ENCODE data around the gene SYCP2.

Gene SYCP2

DNA sequence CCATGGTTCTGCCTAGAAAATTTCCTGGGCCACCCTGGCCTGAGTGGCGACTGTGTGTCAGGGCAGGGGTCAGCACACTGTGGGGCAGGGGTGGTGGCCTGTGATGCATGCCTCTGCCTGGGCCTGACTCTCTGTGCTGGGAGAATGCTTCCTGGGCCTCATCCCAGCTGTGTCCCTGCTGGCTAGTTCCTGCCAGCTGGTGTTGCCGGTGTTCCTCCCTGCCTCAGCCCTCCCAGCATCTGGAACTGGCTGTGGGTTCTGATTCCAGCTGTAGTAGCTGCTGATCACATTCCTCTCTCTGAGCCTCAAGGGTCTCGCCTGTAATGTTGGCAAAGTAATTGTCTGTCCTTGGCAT, 101.5 kb downstream of the SYCP2 start:
- DNase-seq (ENCODE audit: low spot score) = no peak
- POLR2A ChIA-PET (ENCODE audit: low non-redundant PET) = no interaction called here
- CTCF ChIA-PET = interaction anchor here (0.6 to 2.1 kb wide), 4 partner anchors 18 to 48 kb away, joined by 3 to 8 read pairs (median 3); no protein-coding TSS in a partner anchor

DNA sequence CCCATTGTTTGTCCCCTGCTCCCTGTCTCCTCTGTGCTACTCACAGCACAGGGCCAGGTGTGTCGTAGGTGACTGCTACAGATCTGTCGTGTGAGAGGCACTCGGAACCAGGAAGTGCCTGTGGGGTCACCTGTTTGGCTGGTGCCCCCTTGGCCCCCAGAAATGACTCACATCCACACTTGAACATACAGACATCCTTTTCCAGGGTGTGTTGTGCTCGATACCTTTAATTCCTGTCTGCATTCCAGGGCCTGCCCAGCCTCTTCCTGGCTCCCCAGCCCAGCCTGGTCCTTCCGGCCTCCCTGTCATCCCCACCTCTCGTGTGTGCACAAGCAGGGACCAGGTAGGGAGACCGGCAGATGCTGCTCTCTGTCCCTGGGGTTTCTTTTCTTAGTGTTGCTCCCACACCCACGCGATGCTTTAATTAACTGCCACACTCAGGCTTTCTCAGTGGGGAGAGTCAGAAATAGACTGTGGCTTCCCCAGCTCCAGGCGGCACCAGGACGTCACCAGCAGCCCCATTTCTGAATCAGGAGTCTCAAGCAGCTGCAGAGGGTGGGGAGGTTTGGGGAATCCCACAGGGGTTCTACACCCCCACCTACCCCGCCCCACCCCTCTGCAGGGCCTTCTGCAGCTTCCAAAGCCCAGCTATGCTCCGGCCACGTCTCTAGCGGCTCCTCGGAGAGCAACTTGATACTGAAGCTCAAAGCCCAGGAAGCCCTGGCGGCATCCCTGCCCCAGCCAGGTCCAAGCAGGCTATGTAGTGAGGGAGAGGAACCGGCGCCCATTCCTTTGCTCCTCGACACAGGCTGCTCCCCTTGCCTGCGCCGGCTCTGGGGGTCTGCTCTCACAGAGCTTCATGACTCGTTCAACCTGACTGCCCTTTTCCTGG, 102.2 kb downstream of the SYCP2 start:
- POLR2A ChIA-PET (ENCODE audit: low non-redundant PET) = no interaction called here
- TF ChIP-seq, protein P1, sequence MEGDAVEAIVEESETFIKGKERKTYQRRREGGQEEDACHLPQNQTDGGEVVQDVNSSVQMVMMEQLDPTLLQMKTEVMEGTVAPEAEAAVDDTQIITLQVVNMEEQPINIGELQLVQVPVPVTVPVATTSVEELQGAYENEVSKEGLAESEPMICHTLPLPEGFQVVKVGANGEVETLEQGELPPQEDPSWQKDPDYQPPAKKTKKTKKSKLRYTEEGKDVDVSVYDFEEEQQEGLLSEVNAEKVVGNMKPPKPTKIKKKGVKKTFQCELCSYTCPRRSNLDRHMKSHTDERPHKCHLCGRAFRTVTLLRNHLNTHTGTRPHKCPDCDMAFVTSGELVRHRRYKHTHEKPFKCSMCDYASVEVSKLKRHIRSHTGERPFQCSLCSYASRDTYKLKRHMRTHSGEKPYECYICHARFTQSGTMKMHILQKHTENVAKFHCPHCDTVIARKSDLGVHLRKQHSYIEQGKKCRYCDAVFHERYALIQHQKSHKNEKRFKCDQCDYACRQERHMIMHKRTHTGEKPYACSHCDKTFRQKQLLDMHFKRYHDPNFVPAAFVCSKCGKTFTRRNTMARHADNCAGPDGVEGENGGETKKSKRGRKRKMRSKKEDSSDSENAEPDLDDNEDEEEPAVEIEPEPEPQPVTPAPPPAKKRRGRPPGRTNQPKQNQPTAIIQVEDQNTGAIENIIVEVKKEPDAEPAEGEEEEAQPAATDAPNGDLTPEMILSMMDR (conservative IDR thresholded peaks at IDR 0.05; ENCODE audit: low read depth) = no peak
- DNase-seq (ENCODE audit: low spot score) = peak; percentile 87
- peak overlapping the region; percentile 93 for H3K27ac ChIP-seq
- CTCF ChIA-PET = interaction anchor here (0.5 to 2.1 kb wide), 5 partner anchors 8 to 1182 kb away, joined by 3 to 8 read pairs (median 3); no protein-coding TSS in a partner anchor

More for the DNA sequence above, 101.5 kb downstream of the SYCP2 start:
- peak overlapping the region; percentile 93 for H3K27ac ChIP-seq
- TF ChIP-seq, protein P1 (conservative IDR thresholded peaks at IDR 0.05; ENCODE audit: low read depth) = no peak

DNA sequence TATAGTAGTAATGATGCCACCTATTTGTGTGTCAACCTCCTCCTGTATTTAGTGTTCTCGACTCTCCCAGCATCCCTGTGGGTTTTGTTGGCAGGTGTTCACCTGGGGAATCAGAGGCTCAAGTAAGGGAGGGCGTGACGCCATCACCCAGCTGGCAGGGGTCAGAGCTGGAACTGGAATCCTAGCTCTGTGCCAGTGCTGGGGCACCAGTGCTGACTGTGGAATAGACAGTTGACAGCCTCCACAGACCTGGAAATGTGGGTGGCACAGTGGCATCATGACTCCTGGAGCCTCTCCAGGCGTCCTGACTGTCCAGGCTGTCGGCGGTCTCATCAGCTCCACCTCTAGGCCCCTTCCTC, 102.8 kb downstream of the SYCP2 start:
- H3K27ac ChIP-seq = peak overlapping the region; percentile 93
- TF ChIP-seq, protein P1 (conservative IDR thresholded peaks at IDR 0.05; ENCODE audit: low read depth) = no peak
- no peak for DNase-seq (ENCODE audit: low spot score)
- POLR2A ChIA-PET (ENCODE audit: low non-redundant PET) = no interaction called here
- CTCF ChIA-PET = interaction anchor here (0.5 to 2.1 kb wide), 3 partner anchors 8 to 1182 kb away, joined by 3 to 8 read pairs (median 4); no protein-coding TSS in a partner anchor

DNA sequence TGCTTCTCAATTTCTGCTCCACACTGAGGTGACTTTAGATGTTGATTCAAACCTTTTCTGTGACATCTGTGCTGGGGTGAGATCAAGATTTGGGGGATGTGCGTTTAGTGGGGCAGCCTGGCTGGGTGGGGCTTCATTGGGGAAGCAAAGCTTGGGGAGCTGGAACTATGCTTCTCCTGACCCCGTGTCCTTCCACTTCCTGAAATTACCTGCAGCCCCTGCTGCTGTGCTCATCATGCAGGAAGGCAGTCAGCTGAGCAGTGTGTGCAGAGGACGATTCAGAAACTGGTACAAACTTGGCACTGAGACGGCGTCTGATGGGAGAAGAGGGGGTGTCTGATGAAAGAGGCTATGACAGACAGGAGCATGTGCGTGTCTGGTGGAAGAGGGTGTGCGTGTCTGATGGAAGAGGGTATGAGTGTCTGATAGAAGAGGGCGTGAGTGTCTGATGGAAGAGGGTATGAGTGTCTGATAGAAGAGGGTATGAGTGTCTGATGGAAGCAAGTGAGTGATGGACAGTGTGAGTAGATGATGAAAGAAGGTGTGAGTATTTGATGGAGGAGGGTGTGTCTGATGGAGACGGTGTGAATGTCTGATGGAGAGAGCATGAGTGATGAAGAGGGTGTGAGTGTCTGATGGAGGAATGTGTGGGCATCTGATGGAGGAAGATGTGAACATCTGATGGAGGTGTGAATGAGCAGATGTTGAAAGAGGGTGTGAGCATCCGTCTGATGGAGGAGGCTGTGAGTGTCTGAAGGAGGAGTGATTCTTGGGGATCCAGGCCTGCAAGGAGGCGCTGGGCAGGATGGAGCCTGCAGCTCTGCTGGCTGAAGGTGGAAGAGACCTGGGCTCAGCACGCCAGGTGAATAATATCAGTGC, 103.4 kb downstream of the SYCP2 start:
- no peak for DNase-seq (ENCODE audit: low spot score)
- TF ChIP-seq, protein P1 (conservative IDR thresholded peaks at IDR 0.05; ENCODE audit: low read depth) = no peak
- H3K27ac ChIP-seq = peak overlapping the region; percentile 93
- POLR2A ChIA-PET (ENCODE audit: low non-redundant PET) = no interaction called here
- CTCF ChIA-PET = interaction anchor here (0.9 to 2.1 kb wide), 2 partner anchors 9 to 20 kb away, joined by 3 to 8 read pairs; no protein-coding TSS in a partner anchor

DNA sequence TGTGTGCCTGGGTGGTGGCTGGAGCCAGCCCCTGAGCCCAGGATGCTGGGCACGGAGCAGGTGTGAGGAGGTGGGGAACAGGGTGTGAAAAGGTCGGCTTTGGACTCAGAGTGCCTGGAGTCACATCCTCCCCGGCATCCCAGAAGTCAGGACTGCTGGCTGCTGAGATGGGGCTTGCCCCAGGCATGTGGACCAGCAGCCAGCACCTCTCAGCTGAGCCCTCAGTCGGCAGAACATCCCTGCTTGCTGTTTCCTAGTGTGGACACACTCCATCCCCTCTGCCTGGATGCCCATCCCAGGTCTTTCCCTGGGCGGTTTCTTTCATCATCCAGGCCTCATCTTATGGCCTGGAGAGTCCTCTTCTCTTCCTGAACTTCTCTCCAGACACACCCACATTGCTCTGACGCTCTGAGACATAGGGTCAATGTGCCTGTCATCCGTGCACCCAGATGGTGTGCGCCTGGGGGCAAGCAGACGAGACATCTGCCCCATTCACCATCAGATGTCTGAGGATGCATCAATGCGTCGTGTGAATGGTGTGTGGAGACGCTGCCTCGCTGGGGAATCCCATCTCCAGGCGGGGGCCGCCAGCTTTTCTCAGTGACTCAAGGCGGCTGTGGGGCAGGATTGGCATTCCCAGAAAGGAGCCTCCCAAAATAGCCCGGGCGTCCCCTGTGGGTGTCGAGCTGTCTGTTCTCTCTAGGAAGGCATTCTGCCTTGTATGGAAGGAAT, 104.2 kb downstream of the SYCP2 start:
- ChIA-PET POLR2A (ENCODE audit: low non-redundant PET) (no interaction called here), CTCF (interaction anchor here (1.3 kb wide), 1 partner anchor 21 kb away, joined by 5 read pairs; no protein-coding TSS in a partner anchor)
- DNase-seq (ENCODE audit: low spot score) = no peak
- TF ChIP-seq, protein P1 (conservative IDR thresholded peaks at IDR 0.05; ENCODE audit: low read depth) = no peak
- H3K27ac ChIP-seq = peak overlapping the region; percentile 93

Data from RWPE1 (cell line).